Stimulated activated CD4-positive, alpha-beta T cell treated with anti-CD3 and anti-CD28 coated beads, Interleukin-4, amount 100 ng/mL, for 1 hour (primary cell): ENCODE results near the gene C17orf78.
"Not testable (repeated sequence)": the region's sequence is repeated elsewhere in the genome, so short reads cannot be mapped to it uniquely, and the experiment has no call there.

Experiments used
- DNase-seq: peaks from one replicate; pipeline ENCODE4 v3.0.0-alpha.2; 2020

C17orf78 gene

DNA sequence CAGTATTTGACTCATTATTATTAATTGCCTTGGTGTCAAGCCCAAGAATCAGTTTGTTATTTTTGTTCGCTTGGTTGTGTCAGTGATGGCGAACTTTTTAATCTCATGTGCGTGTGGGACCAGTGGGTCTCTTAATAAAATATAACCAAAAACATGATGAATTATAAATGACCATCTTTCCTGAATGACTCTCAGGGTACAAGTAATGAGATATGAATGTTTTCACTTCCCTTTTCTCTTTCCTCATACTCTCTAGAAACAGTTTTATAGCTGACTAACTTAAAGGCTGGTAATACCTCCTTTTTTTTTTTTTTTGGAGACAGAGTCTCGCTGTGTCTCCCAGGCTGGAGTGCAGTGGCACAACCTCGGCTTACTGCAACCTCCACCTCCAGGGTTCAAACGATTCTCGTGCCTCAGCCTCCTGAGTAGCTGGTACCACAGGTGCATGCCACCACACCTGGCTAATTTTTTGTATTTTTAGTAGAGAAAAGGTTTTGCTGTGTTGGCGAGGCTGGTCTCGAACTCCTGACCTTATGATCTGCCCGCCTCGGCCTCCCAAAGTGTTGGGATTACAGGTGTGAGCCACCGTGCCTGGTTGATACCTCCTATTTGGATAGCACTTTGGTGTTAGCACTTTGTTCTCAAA lies 65.7 kb downstream of the C17orf78 start:
- not testable (repeated sequence) for DNase-seq
